SK-N-SH (cell line): ENCODE data around the gene AEBP1.

Experiments used
- CHD2 ChIP-seq: fragments of 150-350 bp; IDR thresholded peaks from 2 replicates; pipeline ENCODE4 v1.6.1; 2018; ENCODE audit warnings: low read length; ENCODE audit not compliant: partially characterized antibody
- EP300 ChIP-seq, 2 experiments: IDR thresholded peaks; 2 replicates each; pipeline versions ENCODE4 v1.4.0 to v1.6.1; 2012; ENCODE audit warnings: borderline replicate concordance in 1 of 2, low read depth in 1 of 2, low read length in 1 of 2
- POLR2AphosphoS5 ChIP-seq: IDR thresholded peaks from 2 replicates; pipeline ENCODE4 v1.6.1; 2012; ENCODE audit warnings: low read depth, low read length
- RAD21 ChIP-seq: IDR thresholded peaks from 2 replicates; pipeline ENCODE4 v1.6.1; 2012; ENCODE audit warnings: mild to moderate bottlenecking, low read length
- RCOR1 ChIP-seq: fragments of 150-350 bp; IDR thresholded peaks from 2 replicates; pipeline ENCODE4 v1.6.1; 2017; ENCODE audit warnings: antibody characterized with exemption, low read length
- TCF12 ChIP-seq: IDR thresholded peaks from 2 replicates; pipeline ENCODE4 v1.4.0; 2012
- TEAD4 ChIP-seq: IDR thresholded peaks from 2 replicates; pipeline ENCODE4 v1.4.0; 2012; ENCODE audit warnings: mild to moderate bottlenecking, borderline replicate concordance; ENCODE audit not compliant: insufficient read depth
- USF1 ChIP-seq: IDR thresholded peaks from 2 replicates; pipeline ENCODE4 v1.4.0; 2012; ENCODE audit warnings: low read depth, borderline replicate concordance
- YY1 ChIP-seq: IDR thresholded peaks from 2 replicates; pipeline ENCODE4 v1.4.0; 2012; ENCODE audit warnings: low read depth, mild to moderate bottlenecking
- TF ChIP-seq, protein P1 (sequence below): IDR thresholded peaks from 2 replicates; pipeline ENCODE4 v1.6.1; 2012; ENCODE audit warnings: mild to moderate bottlenecking, low read depth, low read length, moderate library complexity
- TF ChIP-seq, protein P2 (sequence below): fragments of 200-600 bp; sonication (generic); IDR thresholded peaks from 2 replicates; pipeline ENCODE4 v1.6.1; 2017; ENCODE audit warnings: antibody characterized with exemption, mild to moderate bottlenecking, moderate library complexity
- TF ChIP-seq, protein P3 (sequence below): IDR thresholded peaks from 2 replicates; pipeline ENCODE4 v1.4.0; 2012; ENCODE audit warnings: low read depth

DNA sequence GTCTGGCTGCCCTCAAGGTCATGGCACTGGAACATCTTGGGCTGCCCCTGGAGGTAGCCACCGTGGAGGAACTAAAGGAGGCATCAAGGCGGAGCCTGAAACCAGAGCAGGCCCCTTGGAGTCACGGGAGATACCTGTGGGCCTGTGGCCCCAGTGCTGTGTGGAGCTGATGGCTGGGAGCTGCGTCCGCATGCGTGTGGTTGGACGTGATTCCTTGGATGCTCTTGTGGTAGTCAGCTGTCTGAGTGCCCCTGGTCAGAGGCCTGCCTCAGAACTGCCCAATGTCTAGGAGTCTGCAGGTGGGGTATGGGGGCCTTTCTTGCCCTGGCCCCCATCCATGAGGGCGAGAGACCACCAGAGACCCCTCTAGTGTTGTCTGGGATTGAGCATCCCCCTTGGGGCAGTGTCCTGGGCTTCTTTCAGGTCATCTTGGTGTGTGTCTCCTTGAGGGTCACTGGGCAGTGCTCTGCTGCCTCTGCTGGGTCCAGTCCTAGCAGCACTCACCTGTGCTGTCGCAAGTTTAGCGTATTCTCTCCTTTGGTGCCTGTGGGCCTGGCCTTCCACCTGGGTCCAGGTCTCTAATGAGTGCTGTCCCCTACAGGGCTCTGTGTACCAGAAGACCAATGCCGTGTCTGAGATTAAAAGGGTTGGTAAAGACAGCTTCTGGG lies 46.8 kb upstream of the AEBP1 start:
- TF ChIP-seq USF1 (no peak), RCOR1 (no peak), CHD2 (no peak), TEAD4 (no peak), YY1 (no peak), TCF12 (no peak), POLR2AphosphoS5 (no peak), EP300 (IDR thresholded peaks at IDR 0.05; ENCODE audit: borderline replicate concordance in 1 of 2, low read depth in 1 of 2, low read length in 1 of 2) (no peak), RAD21 (no peak)
- TF ChIP-seq, protein P1, sequence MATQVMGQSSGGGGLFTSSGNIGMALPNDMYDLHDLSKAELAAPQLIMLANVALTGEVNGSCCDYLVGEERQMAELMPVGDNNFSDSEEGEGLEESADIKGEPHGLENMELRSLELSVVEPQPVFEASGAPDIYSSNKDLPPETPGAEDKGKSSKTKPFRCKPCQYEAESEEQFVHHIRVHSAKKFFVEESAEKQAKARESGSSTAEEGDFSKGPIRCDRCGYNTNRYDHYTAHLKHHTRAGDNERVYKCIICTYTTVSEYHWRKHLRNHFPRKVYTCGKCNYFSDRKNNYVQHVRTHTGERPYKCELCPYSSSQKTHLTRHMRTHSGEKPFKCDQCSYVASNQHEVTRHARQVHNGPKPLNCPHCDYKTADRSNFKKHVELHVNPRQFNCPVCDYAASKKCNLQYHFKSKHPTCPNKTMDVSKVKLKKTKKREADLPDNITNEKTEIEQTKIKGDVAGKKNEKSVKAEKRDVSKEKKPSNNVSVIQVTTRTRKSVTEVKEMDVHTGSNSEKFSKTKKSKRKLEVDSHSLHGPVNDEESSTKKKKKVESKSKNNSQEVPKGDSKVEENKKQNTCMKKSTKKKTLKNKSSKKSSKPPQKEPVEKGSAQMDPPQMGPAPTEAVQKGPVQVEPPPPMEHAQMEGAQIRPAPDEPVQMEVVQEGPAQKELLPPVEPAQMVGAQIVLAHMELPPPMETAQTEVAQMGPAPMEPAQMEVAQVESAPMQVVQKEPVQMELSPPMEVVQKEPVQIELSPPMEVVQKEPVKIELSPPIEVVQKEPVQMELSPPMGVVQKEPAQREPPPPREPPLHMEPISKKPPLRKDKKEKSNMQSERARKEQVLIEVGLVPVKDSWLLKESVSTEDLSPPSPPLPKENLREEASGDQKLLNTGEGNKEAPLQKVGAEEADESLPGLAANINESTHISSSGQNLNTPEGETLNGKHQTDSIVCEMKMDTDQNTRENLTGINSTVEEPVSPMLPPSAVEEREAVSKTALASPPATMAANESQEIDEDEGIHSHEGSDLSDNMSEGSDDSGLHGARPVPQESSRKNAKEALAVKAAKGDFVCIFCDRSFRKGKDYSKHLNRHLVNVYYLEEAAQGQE: no peak
- TF ChIP-seq, protein P2, sequence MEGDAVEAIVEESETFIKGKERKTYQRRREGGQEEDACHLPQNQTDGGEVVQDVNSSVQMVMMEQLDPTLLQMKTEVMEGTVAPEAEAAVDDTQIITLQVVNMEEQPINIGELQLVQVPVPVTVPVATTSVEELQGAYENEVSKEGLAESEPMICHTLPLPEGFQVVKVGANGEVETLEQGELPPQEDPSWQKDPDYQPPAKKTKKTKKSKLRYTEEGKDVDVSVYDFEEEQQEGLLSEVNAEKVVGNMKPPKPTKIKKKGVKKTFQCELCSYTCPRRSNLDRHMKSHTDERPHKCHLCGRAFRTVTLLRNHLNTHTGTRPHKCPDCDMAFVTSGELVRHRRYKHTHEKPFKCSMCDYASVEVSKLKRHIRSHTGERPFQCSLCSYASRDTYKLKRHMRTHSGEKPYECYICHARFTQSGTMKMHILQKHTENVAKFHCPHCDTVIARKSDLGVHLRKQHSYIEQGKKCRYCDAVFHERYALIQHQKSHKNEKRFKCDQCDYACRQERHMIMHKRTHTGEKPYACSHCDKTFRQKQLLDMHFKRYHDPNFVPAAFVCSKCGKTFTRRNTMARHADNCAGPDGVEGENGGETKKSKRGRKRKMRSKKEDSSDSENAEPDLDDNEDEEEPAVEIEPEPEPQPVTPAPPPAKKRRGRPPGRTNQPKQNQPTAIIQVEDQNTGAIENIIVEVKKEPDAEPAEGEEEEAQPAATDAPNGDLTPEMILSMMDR: no peak
- TF ChIP-seq, protein P3, sequence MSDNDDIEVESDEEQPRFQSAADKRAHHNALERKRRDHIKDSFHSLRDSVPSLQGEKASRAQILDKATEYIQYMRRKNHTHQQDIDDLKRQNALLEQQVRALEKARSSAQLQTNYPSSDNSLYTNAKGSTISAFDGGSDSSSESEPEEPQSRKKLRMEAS: no peak
